WTC11 (cell line): ENCODE measurements around the gene CPHXL. TPM values are rescaled to one million over a fixed set of nuclear protein-coding genes. Genes with fewer than 3 reads are reported as not detected.

Experiments used
- ATAC-seq: fragments of 200-7000 bp; cut with Tn5 transposase; 2 replicates; pipeline ENCODE4 v1.10.0; 2021; ENCODE audit warnings: mild to moderate bottlenecking, moderate library complexity
- CTCF ChIA-PET: fragments of 300-600 bp; sonication (Branson Sonifier 250); formaldehyde crosslinking; loops from one replicate; lab custom pipeline; 2021; ENCODE audit warnings: antibody characterized with exemption; lab: Charles Lee
- POLR2A ChIA-PET: fragments of 350-600 bp; sonication (Branson Sonifier 250); formaldehyde crosslinking; loops from one replicate; lab custom pipeline; 2021; ENCODE audit warnings: antibody characterized with exemption; lab: Charles Lee
- DNase-seq: peaks from one replicate; pipeline ENCODE4 v3.0.0; 2021; ENCODE audit warnings: low spot score
- H3K27ac Mint-ChIP-seq: 2 replicates; pipeline ENCODE4 v1.8.0; 2021; ENCODE audit warnings: mixed read lengths
- H3K27me3 Mint-ChIP-seq: 2 replicates; pipeline ENCODE4 v1.8.0; 2021; ENCODE audit warnings: low read depth, mild to moderate bottlenecking, moderate library complexity, mixed read lengths
- H3K36me3 Mint-ChIP-seq: 2 replicates; pipeline ENCODE4 v1.8.0; 2021; ENCODE audit warnings: mixed read lengths
- H3K4me1 Mint-ChIP-seq: 2 replicates; pipeline ENCODE4 v1.8.0; 2022; ENCODE audit warnings: mixed read lengths
- H3K4me3 Mint-ChIP-seq: 2 replicates; pipeline ENCODE4 v1.8.0; 2021; ENCODE audit warnings: mild to moderate bottlenecking, moderate library complexity, mixed read lengths
- H3K9me3 Mint-ChIP-seq: 2 replicates; pipeline ENCODE4 v1.8.0; 2021; ENCODE audit warnings: mixed read lengths
- GABPB1 ChIP-seq: sonication (generic); formaldehyde crosslinking; IDR thresholded peaks from 2 replicates; pipeline ENCODE4 v1.8.1; 2023; ENCODE audit warnings: mild to moderate bottlenecking, missing genetic modification reagents
- GRHL2 ChIP-seq: fragments of 250-450 bp; sonication (Bioruptor Pico); IDR thresholded peaks from 2 replicates; pipeline ENCODE4 v1.8.0; 2022; ENCODE audit warnings: mild to moderate bottlenecking, moderate library complexity; ENCODE audit not compliant: insufficient replicate concordance, severe bottlenecking
- JAZF1 ChIP-seq: fragments of 250-450 bp; sonication (Bioruptor Pico); IDR thresholded peaks from 2 replicates; pipeline ENCODE4 v1.9.0; 2021; ENCODE audit warnings: moderate library complexity, mild to moderate bottlenecking, inconsistent platforms
- KAT7 ChIP-seq: sonication (generic); formaldehyde crosslinking; IDR thresholded peaks from 2 replicates; pipeline ENCODE4 v1.8.1; 2023; ENCODE audit warnings: missing genetic modification reagents, mild to moderate bottlenecking, borderline replicate concordance
- MYBL2 ChIP-seq: sonication (generic); formaldehyde crosslinking; IDR thresholded peaks from 2 replicates; pipeline ENCODE4 v1.8.1; 2023; ENCODE audit warnings: mild to moderate bottlenecking, moderate library complexity, missing genetic modification reagents
- NFATC4 ChIP-seq: fragments of 250-450 bp; sonication (Bioruptor Pico); IDR thresholded peaks from 2 replicates; pipeline ENCODE4 v1.9.0; 2021; ENCODE audit warnings: mild to moderate bottlenecking
- NFE2L1 ChIP-seq: sonication (generic); formaldehyde crosslinking; IDR thresholded peaks from 2 replicates; pipeline ENCODE4 v1.8.1; 2023; ENCODE audit warnings: missing genetic modification reagents
- RELA ChIP-seq: sonication (generic); formaldehyde crosslinking; IDR thresholded peaks from 2 replicates; pipeline ENCODE4 v1.8.1; 2022; ENCODE audit warnings: missing genetic modification reagents, mild to moderate bottlenecking, borderline replicate concordance
- TP53 ChIP-seq: sonication (generic); formaldehyde crosslinking; IDR thresholded peaks from 2 replicates; pipeline ENCODE4 v1.8.1; 2023; ENCODE audit warnings: mild to moderate bottlenecking, missing genetic modification reagents
- ZNF121 ChIP-seq: sonication (generic); formaldehyde crosslinking; IDR thresholded peaks from 2 replicates; pipeline ENCODE4 v1.8.0; 2023; ENCODE audit warnings: missing genetic modification reagents
- ZNF232 ChIP-seq: sonication (generic); formaldehyde crosslinking; IDR thresholded peaks from 2 replicates; pipeline ENCODE4 v1.8.0; 2022; ENCODE audit warnings: mild to moderate bottlenecking, missing genetic modification reagents
- ZNF396 ChIP-seq: fragments of 250-450 bp; sonication (Bioruptor Pico); IDR thresholded peaks from 2 replicates; pipeline ENCODE4 v1.8.0; 2021; ENCODE audit warnings: mild to moderate bottlenecking, moderate library complexity, borderline replicate concordance
- ZNF423 ChIP-seq: fragments of 250-450 bp; sonication (Bioruptor Pico); IDR thresholded peaks from 2 replicates; pipeline ENCODE4 v2.1.2; 2022; ENCODE audit warnings: mild to moderate bottlenecking, moderate library complexity
- total RNA-seq: library from RNA; stranded (reverse); gene quantifications from 3 replicates; pipeline ENCODE4 v1.2.3, GENCODE V29; 2021
- TF ChIP-seq, protein P1 (sequence below): fragments of 250-450 bp; sonication (Bioruptor Pico); IDR thresholded peaks from 2 replicates; pipeline ENCODE4 v2.1.2; 2022; ENCODE audit warnings: mild to moderate bottlenecking, moderate library complexity
- TF ChIP-seq, protein P2 (sequence below): sonication (generic); formaldehyde crosslinking; conservative IDR thresholded peaks from 2 replicates; pipeline ENCODE4 v1.8.1; 2023; ENCODE audit warnings: mild to moderate bottlenecking, low read depth, missing genetic modification reagents, moderate library complexity
- TF ChIP-seq, protein P3 (sequence below): fragments of 250-450 bp; sonication (Bioruptor Pico); IDR thresholded peaks from 2 replicates; pipeline ENCODE4 v1.9.0; 2021; ENCODE audit warnings: mild to moderate bottlenecking
- TF ChIP-seq, protein P4 (sequence below): sonication (generic); formaldehyde crosslinking; IDR thresholded peaks from 2 replicates; pipeline ENCODE4 v1.8.1; 2022; ENCODE audit warnings: low read depth, mild to moderate bottlenecking, moderate library complexity, missing genetic modification reagents, borderline replicate concordance
- TF ChIP-seq, protein P5 (sequence below): sonication (generic); formaldehyde crosslinking; IDR thresholded peaks from 2 replicates; pipeline ENCODE4 v1.8.0; 2022; ENCODE audit warnings: mild to moderate bottlenecking, missing genetic modification reagents
- TF ChIP-seq, protein P6 (sequence below): sonication (generic); formaldehyde crosslinking; IDR thresholded peaks from 2 replicates; pipeline ENCODE4 v1.8.0; 2023; ENCODE audit warnings: missing genetic modification reagents, mild to moderate bottlenecking, borderline replicate concordance

The CPHXL gene
- total RNA-seq, 1 experiment from 2014 or later = not detected

DNA sequence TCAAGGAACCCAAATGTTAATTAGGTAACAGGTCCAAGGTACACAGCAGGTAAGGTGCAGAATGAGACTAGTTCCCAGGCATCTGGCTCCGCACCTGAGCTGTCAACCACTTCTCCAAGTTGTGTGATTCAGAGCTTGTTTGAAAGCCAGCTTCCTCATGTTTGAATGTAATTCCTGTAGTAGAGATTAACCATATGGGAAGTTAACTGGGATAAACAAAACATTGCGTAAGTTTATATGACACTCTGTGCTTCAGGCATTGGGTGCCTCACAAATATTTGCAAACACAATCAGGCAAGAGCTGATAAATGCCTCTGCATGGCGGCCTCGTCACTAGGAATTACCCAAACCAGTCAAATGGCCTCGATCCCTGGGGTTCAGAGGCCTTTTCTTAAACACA lies 27.9 kb upstream of the CPHXL start:
- ChIA-PET POLR2A (no interaction called here), CTCF (no interaction called here)
- Mint-ChIP-seq H3K4me3 (no peak overlapping the region), H3K36me3 (peaks cover 5% of the 10 kb centered on the region; the same call in 1 of the 2 replicates), H3K27me3 (peaks cover 7% of the 10 kb centered on the region), H3K4me1 (no peaks in the 10 kb centered on the region), H3K27ac (no peak overlapping the region), H3K9me3 (peaks cover 77% of the 10 kb centered on the region)
- DNase-seq (no peak), ATAC-seq (no peak)
- TF ChIP-seq TP53 (CRISPR knock-in tag) (no peak), GRHL2 (no peak), GABPB1 (CRISPR knock-in tag) (no peak), ZNF232 (CRISPR knock-in tag) (no peak), NFE2L1 (no peak), RELA (CRISPR knock-in tag) (no peak), MYBL2 (CRISPR knock-in tag) (no peak), ZNF396 (no peak), JAZF1 (CRISPR knock-in tag) (no peak), ZNF423 (CRISPR knock-in tag) (no peak), NFATC4 (CRISPR knock-in tag) (no peak), KAT7 (CRISPR knock-in tag) (no peak), ZNF121 (CRISPR knock-in tag) (no peak)
- TF ChIP-seq, protein P1, sequence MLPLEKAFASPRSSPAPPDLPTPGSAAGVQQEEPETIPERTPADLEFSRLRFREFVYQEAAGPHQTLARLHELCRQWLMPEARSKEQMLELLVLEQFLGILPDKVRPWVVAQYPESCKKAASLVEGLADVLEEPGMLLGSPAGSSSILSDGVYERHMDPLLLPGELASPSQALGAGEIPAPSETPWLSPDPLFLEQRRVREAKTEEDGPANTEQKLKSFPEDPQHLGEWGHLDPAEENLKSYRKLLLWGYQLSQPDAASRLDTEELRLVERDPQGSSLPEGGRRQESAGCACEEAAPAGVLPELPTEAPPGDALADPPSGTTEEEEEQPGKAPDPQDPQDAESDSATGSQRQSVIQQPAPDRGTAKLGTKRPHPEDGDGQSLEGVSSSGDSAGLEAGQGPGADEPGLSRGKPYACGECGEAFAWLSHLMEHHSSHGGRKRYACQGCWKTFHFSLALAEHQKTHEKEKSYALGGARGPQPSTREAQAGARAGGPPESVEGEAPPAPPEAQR (CRISPR knock-in tag) = no peak
- TF ChIP-seq, protein P2, sequence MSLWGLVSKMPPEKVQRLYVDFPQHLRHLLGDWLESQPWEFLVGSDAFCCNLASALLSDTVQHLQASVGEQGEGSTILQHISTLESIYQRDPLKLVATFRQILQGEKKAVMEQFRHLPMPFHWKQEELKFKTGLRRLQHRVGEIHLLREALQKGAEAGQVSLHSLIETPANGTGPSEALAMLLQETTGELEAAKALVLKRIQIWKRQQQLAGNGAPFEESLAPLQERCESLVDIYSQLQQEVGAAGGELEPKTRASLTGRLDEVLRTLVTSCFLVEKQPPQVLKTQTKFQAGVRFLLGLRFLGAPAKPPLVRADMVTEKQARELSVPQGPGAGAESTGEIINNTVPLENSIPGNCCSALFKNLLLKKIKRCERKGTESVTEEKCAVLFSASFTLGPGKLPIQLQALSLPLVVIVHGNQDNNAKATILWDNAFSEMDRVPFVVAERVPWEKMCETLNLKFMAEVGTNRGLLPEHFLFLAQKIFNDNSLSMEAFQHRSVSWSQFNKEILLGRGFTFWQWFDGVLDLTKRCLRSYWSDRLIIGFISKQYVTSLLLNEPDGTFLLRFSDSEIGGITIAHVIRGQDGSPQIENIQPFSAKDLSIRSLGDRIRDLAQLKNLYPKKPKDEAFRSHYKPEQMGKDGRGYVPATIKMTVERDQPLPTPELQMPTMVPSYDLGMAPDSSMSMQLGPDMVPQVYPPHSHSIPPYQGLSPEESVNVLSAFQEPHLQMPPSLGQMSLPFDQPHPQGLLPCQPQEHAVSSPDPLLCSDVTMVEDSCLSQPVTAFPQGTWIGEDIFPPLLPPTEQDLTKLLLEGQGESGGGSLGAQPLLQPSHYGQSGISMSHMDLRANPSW (CRISPR knock-in tag) = no peak
- TF ChIP-seq, protein P3, sequence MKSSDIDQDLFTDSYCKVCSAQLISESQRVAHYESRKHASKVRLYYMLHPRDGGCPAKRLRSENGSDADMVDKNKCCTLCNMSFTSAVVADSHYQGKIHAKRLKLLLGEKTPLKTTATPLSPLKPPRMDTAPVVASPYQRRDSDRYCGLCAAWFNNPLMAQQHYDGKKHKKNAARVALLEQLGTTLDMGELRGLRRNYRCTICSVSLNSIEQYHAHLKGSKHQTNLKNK (CRISPR knock-in tag) = no peak
- TF ChIP-seq, protein P4, sequence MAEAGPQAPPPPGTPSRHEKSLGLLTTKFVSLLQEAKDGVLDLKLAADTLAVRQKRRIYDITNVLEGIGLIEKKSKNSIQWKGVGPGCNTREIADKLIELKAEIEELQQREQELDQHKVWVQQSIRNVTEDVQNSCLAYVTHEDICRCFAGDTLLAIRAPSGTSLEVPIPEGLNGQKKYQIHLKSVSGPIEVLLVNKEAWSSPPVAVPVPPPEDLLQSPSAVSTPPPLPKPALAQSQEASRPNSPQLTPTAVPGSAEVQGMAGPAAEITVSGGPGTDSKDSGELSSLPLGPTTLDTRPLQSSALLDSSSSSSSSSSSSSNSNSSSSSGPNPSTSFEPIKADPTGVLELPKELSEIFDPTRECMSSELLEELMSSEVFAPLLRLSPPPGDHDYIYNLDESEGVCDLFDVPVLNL (CRISPR knock-in tag) = no peak
- TF ChIP-seq, protein P5, sequence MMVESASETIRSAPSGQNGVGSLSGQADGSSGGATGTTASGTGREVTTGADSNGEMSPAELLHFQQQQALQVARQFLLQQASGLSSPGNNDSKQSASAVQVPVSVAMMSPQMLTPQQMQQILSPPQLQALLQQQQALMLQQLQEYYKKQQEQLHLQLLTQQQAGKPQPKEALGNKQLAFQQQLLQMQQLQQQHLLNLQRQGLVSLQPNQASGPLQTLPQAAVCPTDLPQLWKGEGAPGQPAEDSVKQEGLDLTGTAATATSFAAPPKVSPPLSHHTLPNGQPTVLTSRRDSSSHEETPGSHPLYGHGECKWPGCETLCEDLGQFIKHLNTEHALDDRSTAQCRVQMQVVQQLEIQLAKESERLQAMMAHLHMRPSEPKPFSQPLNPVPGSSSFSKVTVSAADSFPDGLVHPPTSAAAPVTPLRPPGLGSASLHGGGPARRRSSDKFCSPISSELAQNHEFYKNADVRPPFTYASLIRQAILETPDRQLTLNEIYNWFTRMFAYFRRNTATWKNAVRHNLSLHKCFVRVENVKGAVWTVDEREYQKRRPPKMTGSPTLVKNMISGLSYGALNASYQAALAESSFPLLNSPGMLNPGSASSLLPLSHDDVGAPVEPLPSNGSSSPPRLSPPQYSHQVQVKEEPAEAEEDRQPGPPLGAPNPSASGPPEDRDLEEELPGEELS (CRISPR knock-in tag) = no peak
- TF ChIP-seq, protein P6, sequence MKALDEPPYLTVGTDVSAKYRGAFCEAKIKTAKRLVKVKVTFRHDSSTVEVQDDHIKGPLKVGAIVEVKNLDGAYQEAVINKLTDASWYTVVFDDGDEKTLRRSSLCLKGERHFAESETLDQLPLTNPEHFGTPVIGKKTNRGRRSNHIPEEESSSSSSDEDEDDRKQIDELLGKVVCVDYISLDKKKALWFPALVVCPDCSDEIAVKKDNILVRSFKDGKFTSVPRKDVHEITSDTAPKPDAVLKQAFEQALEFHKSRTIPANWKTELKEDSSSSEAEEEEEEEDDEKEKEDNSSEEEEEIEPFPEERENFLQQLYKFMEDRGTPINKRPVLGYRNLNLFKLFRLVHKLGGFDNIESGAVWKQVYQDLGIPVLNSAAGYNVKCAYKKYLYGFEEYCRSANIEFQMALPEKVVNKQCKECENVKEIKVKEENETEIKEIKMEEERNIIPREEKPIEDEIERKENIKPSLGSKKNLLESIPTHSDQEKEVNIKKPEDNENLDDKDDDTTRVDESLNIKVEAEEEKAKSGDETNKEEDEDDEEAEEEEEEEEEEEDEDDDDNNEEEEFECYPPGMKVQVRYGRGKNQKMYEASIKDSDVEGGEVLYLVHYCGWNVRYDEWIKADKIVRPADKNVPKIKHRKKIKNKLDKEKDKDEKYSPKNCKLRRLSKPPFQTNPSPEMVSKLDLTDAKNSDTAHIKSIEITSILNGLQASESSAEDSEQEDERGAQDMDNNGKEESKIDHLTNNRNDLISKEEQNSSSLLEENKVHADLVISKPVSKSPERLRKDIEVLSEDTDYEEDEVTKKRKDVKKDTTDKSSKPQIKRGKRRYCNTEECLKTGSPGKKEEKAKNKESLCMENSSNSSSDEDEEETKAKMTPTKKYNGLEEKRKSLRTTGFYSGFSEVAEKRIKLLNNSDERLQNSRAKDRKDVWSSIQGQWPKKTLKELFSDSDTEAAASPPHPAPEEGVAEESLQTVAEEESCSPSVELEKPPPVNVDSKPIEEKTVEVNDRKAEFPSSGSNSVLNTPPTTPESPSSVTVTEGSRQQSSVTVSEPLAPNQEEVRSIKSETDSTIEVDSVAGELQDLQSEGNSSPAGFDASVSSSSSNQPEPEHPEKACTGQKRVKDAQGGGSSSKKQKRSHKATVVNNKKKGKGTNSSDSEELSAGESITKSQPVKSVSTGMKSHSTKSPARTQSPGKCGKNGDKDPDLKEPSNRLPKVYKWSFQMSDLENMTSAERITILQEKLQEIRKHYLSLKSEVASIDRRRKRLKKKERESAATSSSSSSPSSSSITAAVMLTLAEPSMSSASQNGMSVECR (CRISPR knock-in tag) = no peak
